Upper lobe of left lung (tissue), 6 donors: Measurements from ENCODE around the gene SEC14L3. TPM values are rescaled to one million over a fixed set of nuclear protein-coding genes. Genes with fewer than 3 reads are reported as not detected.
A peak's percentile ranks its signal among the peaks of the same experiment; 100 is the strongest.
"Not testable (repeated sequence)": the region's sequence is repeated elsewhere in the genome, so short reads cannot be mapped to it uniquely, and the experiment has no call there.

Source experiments
- ATAC-seq, 2 donors: fragments of 200-7000 bp; cut with Tn5 transposase; one replicate each; pipeline ENCODE4 v1.9.1; 2022; ENCODE audit warnings: mild to moderate bottlenecking in 2 of 2, moderate library complexity in 2 of 2; ENCODE audit not compliant: low FRiP score in 2 of 2
- DNase-seq, 2 donors: peaks; one replicate each; pipeline ENCODE4 v3.0.0-alpha.2; 2019 to 2020
- H3K27ac ChIP-seq, 4 donors: fragments of 200-600 bp; sonication (generic); one replicate each; pipeline ENCODE4 v1.5.1; 2016 to 2019
- H3K27me3 ChIP-seq, 4 donors: fragments of 200-600 bp; sonication (generic); one replicate each; pipeline ENCODE4 v1.5.1; 2017 to 2019
- H3K36me3 ChIP-seq, 4 donors: fragments of 200-600 bp; sonication (generic); one replicate each; pipeline ENCODE4 v1.5.1; 2016 to 2019
- H3K4me1 ChIP-seq, 4 donors: fragments of 200-600 bp; sonication (generic); one replicate each; pipeline ENCODE4 v1.5.1; 2018 to 2019
- H3K4me3 ChIP-seq, 4 donors: fragments of 200-600 bp; sonication (generic); one replicate each; pipeline ENCODE4 v1.5.1; 2017 to 2019; ENCODE audit warnings: mild to moderate bottlenecking in 2 of 4, moderate library complexity in 1 of 4
- H3K9me3 ChIP-seq, 4 donors: fragments of 200-600 bp; sonication (generic); one replicate each; pipeline ENCODE4 v1.5.1; 2018 to 2019
- EP300 ChIP-seq, 4 donors: sonication (generic); formaldehyde crosslinking; IDR thresholded peaks; one replicate each; pipeline ENCODE4 v1.5.1; 2017; ENCODE audit warnings: antibody characterized with exemption in 4 of 4, control low read depth in 2 of 4
- POLR2A ChIP-seq, 4 donors: fragments of 450-650 bp; IDR thresholded peaks; one replicate each; pipeline ENCODE4 v1.5.1; 2016 to 2017; ENCODE audit warnings: antibody characterized with exemption in 4 of 4, mild to moderate bottlenecking in 2 of 4
- POLR2AphosphoS5 ChIP-seq, 2 donors: sonication (generic); formaldehyde crosslinking; IDR thresholded peaks; one replicate each; pipeline ENCODE4 v1.5.1; 2017; ENCODE audit warnings: antibody characterized with exemption in 2 of 2
- WGBS, 2 donors: methylation state at CpG; one replicate each; pipeline ENCODE4 v1.1.5; 2017 to 2018; 5-methylcytosine and 5-hydroxymethylcytosine counted together
- total RNA-seq, 6 donors: library from RNA; depleted of rRNA in 4 of 6; stranded (reverse); fragments of >200 nt in 4 of 6; gene quantifications; one replicate each; pipeline versions ENCODE4 v1.1.0 to v1.2.1, GENCODE V29; 2016 to 2021
- TF ChIP-seq, protein P1 (sequence below), 6 experiments: fragments of 450-650 bp in 4 of 6; fragments of 200-600 bp in 2 of 6; sonication (generic) in 2 of 6; IDR thresholded peaks; one replicate each; pipeline ENCODE4 v1.5.1; 2016 to 2019; ENCODE audit warnings: antibody characterized with exemption in 6 of 6
- donor health status: DM: no; HTN: no; CAD: no; lungs with moderate emphysema.
- donor health status: DM: no; HTN: yes; CAD: no; lungs with severe emphysema.

SEC14L3 gene
- total RNA-seq, 6 donors from 2014 or later, result 0.43 to 2.3 (median 1.1) TPM; not detected in 1

GRCh38 chr22:30455075-30455840 lies 16.6 kb downstream of the SEC14L3 start:
- 90 to 95% methylated on average over 7 to 8 of the region's 8 CpGs for WGBS, 2 donors
- TF ChIP-seq, protein P1, sequence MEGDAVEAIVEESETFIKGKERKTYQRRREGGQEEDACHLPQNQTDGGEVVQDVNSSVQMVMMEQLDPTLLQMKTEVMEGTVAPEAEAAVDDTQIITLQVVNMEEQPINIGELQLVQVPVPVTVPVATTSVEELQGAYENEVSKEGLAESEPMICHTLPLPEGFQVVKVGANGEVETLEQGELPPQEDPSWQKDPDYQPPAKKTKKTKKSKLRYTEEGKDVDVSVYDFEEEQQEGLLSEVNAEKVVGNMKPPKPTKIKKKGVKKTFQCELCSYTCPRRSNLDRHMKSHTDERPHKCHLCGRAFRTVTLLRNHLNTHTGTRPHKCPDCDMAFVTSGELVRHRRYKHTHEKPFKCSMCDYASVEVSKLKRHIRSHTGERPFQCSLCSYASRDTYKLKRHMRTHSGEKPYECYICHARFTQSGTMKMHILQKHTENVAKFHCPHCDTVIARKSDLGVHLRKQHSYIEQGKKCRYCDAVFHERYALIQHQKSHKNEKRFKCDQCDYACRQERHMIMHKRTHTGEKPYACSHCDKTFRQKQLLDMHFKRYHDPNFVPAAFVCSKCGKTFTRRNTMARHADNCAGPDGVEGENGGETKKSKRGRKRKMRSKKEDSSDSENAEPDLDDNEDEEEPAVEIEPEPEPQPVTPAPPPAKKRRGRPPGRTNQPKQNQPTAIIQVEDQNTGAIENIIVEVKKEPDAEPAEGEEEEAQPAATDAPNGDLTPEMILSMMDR (IDR thresholded peaks at IDR 0.05), result no peak
- TF ChIP-seq POLR2AphosphoS5 (IDR thresholded peaks at IDR 0.05) (no peak), POLR2A (IDR thresholded peaks at IDR 0.05) (no peak), EP300 (IDR thresholded peaks at IDR 0.05) (no peak)
- no peaks in the 10 kb centered on the region for H3K27me3 ChIP-seq
- no peaks in the 10 kb centered on the region for H3K9me3 ChIP-seq
- H3K4me1 ChIP-seq, result no peaks in the 10 kb centered on the region
- H3K27ac ChIP-seq, result no peak overlapping the region
- no peak for DNase-seq
- no peak for ATAC-seq
- no peaks in the 10 kb centered on the region for H3K36me3 ChIP-seq
- no peak overlapping the region for H3K4me3 ChIP-seq

- DNase-seq, result peak in 1 of 2 donors; percentile 74
- Histone ChIP-seq H3K4me1 (no peaks in the 10 kb centered on the region), H3K9me3 (no peaks in the 10 kb centered on the region), H3K4me3 (no peak overlapping the region), H3K27ac (no peak overlapping the region), H3K36me3 (no peaks in the 10 kb centered on the region), H3K27me3 (no peaks in the 10 kb centered on the region)
- 44 to 49% methylated on average over 6 of the region's 6 CpGs for WGBS, 2 donors
- no peak for TF ChIP-seq POLR2AphosphoS5 (IDR thresholded peaks at IDR 0.05)
- TF ChIP-seq, protein P1 (IDR thresholded peaks at IDR 0.05), result no peak
- TF ChIP-seq POLR2A (IDR thresholded peaks at IDR 0.05), result no peak
- no peak for TF ChIP-seq EP300 (IDR thresholded peaks at IDR 0.05)
- ATAC-seq, result peak; percentile 24 to 26
Measured at GRCh38 chr22:30453731-30454510, 17.9 kb downstream of the SEC14L3 start.

- Histone ChIP-seq H3K4me1 (no peaks in the 10 kb centered on the region), H3K27ac (no peak overlapping the region), H3K36me3 (no peaks in the 10 kb centered on the region), H3K4me3 (no peak overlapping the region), H3K27me3 (no peaks in the 10 kb centered on the region), H3K9me3 (no peaks in the 10 kb centered on the region)
- ATAC-seq, result no peak
- 74 to 81% methylated on average over 6 of the region's 6 CpGs for WGBS, 2 donors
- TF ChIP-seq POLR2A (IDR thresholded peaks at IDR 0.05), result no peak
- TF ChIP-seq, protein P1 (IDR thresholded peaks at IDR 0.05), result no peak
- TF ChIP-seq POLR2AphosphoS5 (IDR thresholded peaks at IDR 0.05), result no peak
- no peak for TF ChIP-seq EP300 (IDR thresholded peaks at IDR 0.05)
- DNase-seq, result no peak
Measured at GRCh38 chr22:30452861-30453260, 19.0 kb downstream of the SEC14L3 start.

DNA sequence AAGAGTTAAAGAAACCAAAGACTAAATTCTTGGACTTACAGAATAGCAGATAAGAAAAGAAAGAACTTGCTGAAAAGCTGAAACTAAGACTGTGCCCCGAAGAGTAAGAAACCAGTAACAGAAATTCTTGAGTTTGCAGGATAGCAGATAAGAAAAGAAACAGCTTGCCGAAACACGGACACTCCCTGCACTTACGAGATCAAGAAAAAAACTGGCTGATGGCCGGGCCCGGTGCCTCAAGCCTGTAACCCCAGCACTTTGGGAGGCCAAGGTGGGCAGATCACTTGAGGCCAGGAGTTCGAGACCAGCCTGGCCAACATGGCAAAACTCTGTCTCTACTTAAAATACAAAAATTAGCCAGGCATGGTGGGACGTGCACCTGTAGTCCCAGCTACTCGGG lies 20.3 kb downstream of the SEC14L3 start:
- H3K36me3 ChIP-seq, H3K4me3 ChIP-seq, H3K27me3 ChIP-seq, ATAC-seq, DNase-seq, H3K27ac ChIP-seq, H3K9me3 ChIP-seq, H3K4me1 ChIP-seq: not testable (repeated sequence)
- 28 to 66% methylated on average over 7 to 9 of the region's 9 CpGs for WGBS, 2 donors

- ATAC-seq, result no peak
- H3K4me3 ChIP-seq, result no peak overlapping the region
- no peak overlapping the region for H3K27ac ChIP-seq
- no peak for TF ChIP-seq POLR2A (IDR thresholded peaks at IDR 0.05)
- TF ChIP-seq, protein P1 (IDR thresholded peaks at IDR 0.05), result no peak
- TF ChIP-seq POLR2AphosphoS5 (IDR thresholded peaks at IDR 0.05), result no peak
- TF ChIP-seq EP300 (IDR thresholded peaks at IDR 0.05), result no peak
- H3K4me1 ChIP-seq, result no peaks in the 10 kb centered on the region
- H3K9me3 ChIP-seq, result no peaks in the 10 kb centered on the region
- DNase-seq, result no peak
- no peaks in the 10 kb centered on the region for H3K27me3 ChIP-seq
- 70 to 77% methylated on average over 3 of the region's 3 CpGs for WGBS, 2 donors
- H3K36me3 ChIP-seq, result no peaks in the 10 kb centered on the region
Measured at GRCh38 chr22:30447656-30448055, 24.2 kb downstream of the SEC14L3 start.
